IMR-90 (cell line): ENCODE results near the gene EPHA6. TPM values are rescaled to one million over a fixed set of nuclear protein-coding genes. Genes with fewer than 3 reads are reported as not detected.

Source experiments
- ATAC-seq: fragments of 200-7000 bp; cut with Tn5 transposase; 2 replicates; pipeline ENCODE4 v1.9.1; 2020; ENCODE audit warnings: low read depth, mild to moderate bottlenecking, moderate library complexity
- BruUV-seq: library from RNA; stranded (reverse); fragments of 400-500 nt; replicated peaks from 2 replicates; lab custom pipeline; 2021; lab: Mats Ljungman, UMichigan
- CTCF ChIA-PET: fragments of 300-600 bp; formaldehyde crosslinking; extraction: SDS; loops from one replicate; lab custom pipeline; 2021; ENCODE audit warnings: antibody characterized with exemption; lab: Yijun Ruan, JAX
- POLR2A ChIA-PET: fragments of 300-600 bp; sonication (Branson Sonifier 250); formaldehyde crosslinking; loops from one replicate; lab custom pipeline; 2022; ENCODE audit warnings: antibody characterized with exemption; ENCODE audit not compliant: unreplicated experiment; lab: Charles Lee
- DNase-seq: peaks from one replicate; pipeline ENCODE4 v3.0.0; 2013
- H2AFZ ChIP-seq: replicated peaks from 2 replicates; pipeline ENCODE3; 2013; ENCODE audit warnings: low read length, mild to moderate bottlenecking; ENCODE audit not compliant: poor library complexity
- H2AK5ac ChIP-seq: 2 replicates; pipeline ENCODE4 v1.6.1; 2013; ENCODE audit warnings: low read depth, low read length, inconsistent platforms
- H2AK9ac ChIP-seq: replicated peaks from 2 replicates; pipeline ENCODE3; 2013; ENCODE audit warnings: mild to moderate bottlenecking, low read depth, low read length, moderate library complexity; ENCODE audit not compliant: poor library complexity
- H2BK120ac ChIP-seq: 2 replicates; pipeline ENCODE4 v1.6.1; 2013; ENCODE audit warnings: low read depth, low read length, inconsistent platforms
- H2BK15ac ChIP-seq: 3 replicates; pipeline ENCODE4 v1.6.1; 2013; ENCODE audit warnings: low read depth, low read length, inconsistent platforms
- H2BK20ac ChIP-seq: 2 replicates; pipeline ENCODE4 v1.6.1; 2013; ENCODE audit warnings: low read depth, mild to moderate bottlenecking, inconsistent platforms, low read length, moderate library complexity
- H2BK5ac ChIP-seq: 2 replicates; pipeline ENCODE4 v1.6.1; 2013; ENCODE audit warnings: mild to moderate bottlenecking, low read depth, low read length, inconsistent platforms; ENCODE audit not compliant: poor library complexity, severe bottlenecking
- H3K14ac ChIP-seq: replicated peaks from 2 replicates; pipeline ENCODE4 v1.6.1; 2013; ENCODE audit warnings: low read depth, low read length, inconsistent platforms
- H3K18ac ChIP-seq: 2 replicates; pipeline ENCODE4 v1.6.1; 2013; ENCODE audit warnings: low read depth, low read length, control low read depth
- H3K23ac ChIP-seq: 2 replicates; pipeline ENCODE4 v1.6.1; 2013; ENCODE audit warnings: low read depth, low read length, inconsistent platforms
- H3K27ac ChIP-seq: 2 replicates; pipeline ENCODE4 v1.5.1; 2013; ENCODE audit warnings: mild to moderate bottlenecking, control low read depth, low read length; ENCODE audit not compliant: insufficient read depth
- H3K27me3 ChIP-seq: 2 replicates; pipeline ENCODE4 v1.6.1; 2013; ENCODE audit warnings: low read length; ENCODE audit not compliant: control insufficient read depth, insufficient read depth
- H3K36me3 ChIP-seq: 2 replicates; pipeline ENCODE4 v1.6.1; 2013; ENCODE audit warnings: low read length, mixed read lengths; ENCODE audit not compliant: control insufficient read depth, insufficient read depth
- H3K4ac ChIP-seq: 2 replicates; pipeline ENCODE4 v1.6.1; 2013; ENCODE audit warnings: low read depth, low read length, inconsistent platforms
- H3K4me1 ChIP-seq: 2 replicates; pipeline ENCODE4 v1.6.1; 2013; ENCODE audit warnings: low read length, mixed read lengths; ENCODE audit not compliant: control insufficient read depth, insufficient read depth
- H3K4me2 ChIP-seq: 2 replicates; pipeline ENCODE4 v1.6.1; 2013; ENCODE audit warnings: low read depth, mild to moderate bottlenecking, control low read depth, low read length, moderate library complexity
- H3K4me3 ChIP-seq: 2 replicates; pipeline ENCODE4 v1.5.1; 2013; ENCODE audit warnings: low read depth, mild to moderate bottlenecking, control low read depth, low read length, moderate library complexity; ENCODE audit not compliant: insufficient read depth
- H3K56ac ChIP-seq: 2 replicates; pipeline ENCODE4 v1.6.1; 2013; ENCODE audit warnings: low read length, inconsistent platforms; ENCODE audit not compliant: insufficient read depth; ENCODE audit errors: extremely low read depth
- H3K79me1 ChIP-seq, 2 experiments: 2 replicates each; pipeline ENCODE4 v1.6.1; 2013; ENCODE audit warnings: low read length in 2 of 2, inconsistent platforms in 1 of 2, low read depth in 1 of 2
- H3K9ac ChIP-seq: 2 replicates; pipeline ENCODE4 v1.6.1; 2013; ENCODE audit warnings: low read depth, low read length, control low read depth
- H3K9me1 ChIP-seq: 2 replicates; pipeline ENCODE4 v1.6.1; 2013; ENCODE audit warnings: low read length, inconsistent platforms; ENCODE audit not compliant: insufficient read depth
- H3K9me3 ChIP-seq: 2 replicates; pipeline ENCODE4 v1.6.1; 2013; ENCODE audit warnings: low read length; ENCODE audit not compliant: control insufficient read depth, insufficient read depth
- H4K20me1 ChIP-seq: 2 replicates; pipeline ENCODE4 v1.6.1; 2013; ENCODE audit warnings: low read length, inconsistent platforms; ENCODE audit not compliant: insufficient read depth
- H4K5ac ChIP-seq: 2 replicates; pipeline ENCODE4 v1.6.1; 2013; ENCODE audit warnings: mild to moderate bottlenecking, low read depth, low read length, control low read depth
- H4K8ac ChIP-seq, 2 experiments: 2 replicates each; pipeline ENCODE4 v1.6.1; 2013; ENCODE audit warnings: low read depth in 2 of 2, low read length in 2 of 2, control low read depth in 1 of 2, inconsistent platforms in 1 of 2
- H4K91ac ChIP-seq: 2 replicates; pipeline ENCODE4 v1.6.1; 2013; ENCODE audit warnings: low read depth, low read length, inconsistent platforms; ENCODE audit not compliant: insufficient read depth
- BHLHE40 ChIP-seq: fragments of 150-350 bp; IDR thresholded peaks from 2 replicates; pipeline ENCODE4 v1.6.1; 2016; ENCODE audit warnings: mild to moderate bottlenecking, low read depth, low read length
- CEBPB ChIP-seq: IDR thresholded peaks from 2 replicates; pipeline ENCODE4 v1.6.1; 2012; ENCODE audit warnings: low read depth, low read length, improper control_type of control experiment
- CHD1 ChIP-seq: IDR thresholded peaks from 2 replicates; pipeline ENCODE4 v1.6.1; 2012; ENCODE audit warnings: low read depth, low read length, improper control_type of control experiment
- FOS ChIP-seq: fragments of 150-350 bp; IDR thresholded peaks from 2 replicates; pipeline ENCODE4 v1.6.1; 2016; ENCODE audit warnings: low read depth, low read length
- MAFK ChIP-seq: IDR thresholded peaks from 2 replicates; pipeline ENCODE4 v1.6.1; 2012; ENCODE audit warnings: low read depth, low read length, improper control_type of control experiment
- NFE2L2 ChIP-seq: fragments of 150-350 bp; IDR thresholded peaks from 2 replicates; pipeline ENCODE4 v1.6.1; 2016; ENCODE audit warnings: low read depth, mild to moderate bottlenecking, low read length
- POLR2A ChIP-seq: IDR thresholded peaks from 2 replicates; pipeline ENCODE4 v1.6.1; 2012; ENCODE audit warnings: mild to moderate bottlenecking, low read depth, low read length
- RAD21 ChIP-seq: IDR thresholded peaks from 2 replicates; pipeline ENCODE4 v1.6.1; 2012; ENCODE audit warnings: low read length, improper control_type of control experiment
- RCOR1 ChIP-seq: IDR thresholded peaks from 2 replicates; pipeline ENCODE4 v1.6.1; 2012; ENCODE audit warnings: mild to moderate bottlenecking, low read length, improper control_type of control experiment; ENCODE audit not compliant: insufficient replicate concordance
- SMC3 ChIP-seq: fragments of 150-350 bp; IDR thresholded peaks from 2 replicates; pipeline ENCODE4 v1.6.1; 2016; ENCODE audit warnings: low read depth, mild to moderate bottlenecking, antibody characterized with exemption, low read length, moderate library complexity
- WGBS, 2 experiments: methylation state at CpG; one replicate each; pipeline versions ENCODE4 v1.1.5 to v1.1.7; 2013; ENCODE audit warnings: missing lambda C conversion rate in 2 of 2; ENCODE audit not compliant: insufficient read length in 1 of 2; ENCODE audit errors: extremely low coverage in 2 of 2; 5-methylcytosine and 5-hydroxymethylcytosine counted together
- dilution Hi-C: fragments of 300-500 bp; cut with HindIII; formaldehyde crosslinking; loops from one replicate; pipeline ENCODE4 v1.14.3; 2018; ENCODE audit warnings: low sequenced_read_pairs; ENCODE audit not compliant: unreplicated experiment
- in situ Hi-C: fragments of 300-500 bp; cut with MboI; formaldehyde crosslinking; loops from 3 replicates; pipeline ENCODE4 v1.14.3; 2019; ENCODE audit warnings: low sequenced_read_pairs, inconsistent platforms, mixed read lengths
- intact Hi-C: fragments of 100-400 bp; cut with micrococcal nuclease; formaldehyde crosslinking; loops from 2 replicates; pipeline ENCODE4 v1.10.0; 2022
- polyA plus RNA-seq, 3 experiments: library from polyadenylated mRNA; depleted of rRNA; stranded (reverse); fragments of >200 nt; gene quantifications; 2 replicates each; pipeline ENCODE4 v1.2.3, GENCODE V29; 2012; ENCODE audit warnings: low replicate concordance in 1 of 3
- total RNA-seq: library from RNA; depleted of rRNA; stranded (reverse); fragments of >200 nt; gene quantifications from 2 replicates; pipeline ENCODE4 v1.2.3, GENCODE V29; 2012

Gene EPHA6
- total and polyA plus RNA-seq, 2 of the 4 experiments (the other 2 are of a cell fraction): not detected

DNA sequence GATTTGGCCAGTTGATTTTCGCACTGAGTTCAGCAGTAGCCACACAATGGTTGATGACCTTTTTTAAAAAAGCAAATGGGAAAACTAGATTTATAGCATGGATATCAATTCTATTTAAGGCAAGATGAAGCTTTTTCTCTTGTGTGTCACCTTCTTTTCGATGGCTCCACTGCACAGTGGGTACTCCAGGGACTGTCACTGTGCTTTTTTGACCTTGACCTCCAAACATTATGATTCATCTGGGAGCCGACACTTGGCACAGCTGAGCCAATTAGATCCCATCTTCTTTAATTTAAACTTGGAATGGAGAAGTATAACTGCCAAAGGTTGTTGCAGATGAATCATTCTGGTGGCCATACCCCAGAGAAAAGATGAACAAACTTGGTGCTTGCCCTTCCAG is 367.3 kb downstream of the EPHA6 start:
- H3K27ac ChIP-seq: no peak overlapping the region
- no peaks in the 10 kb centered on the region for H4K20me1 ChIP-seq
- DNase-seq (no peak), ATAC-seq (no peak)
- in situ Hi-C loops (no loop called here), intact Hi-C loops (no loop called here), dilution Hi-C loops (no loop called here)
- no peak overlapping the region for H4K91ac ChIP-seq
- H3K9ac ChIP-seq: no peak overlapping the region
- ChIA-PET POLR2A (no interaction called here), CTCF (no interaction called here)
- no peaks in the 10 kb centered on the region for H3K79me1 ChIP-seq
- H4K5ac ChIP-seq: no peak overlapping the region
- no peak overlapping the region for H2AK5ac ChIP-seq
- H2AK9ac ChIP-seq: no peak overlapping the region
- no peak overlapping the region for H3K4me3 ChIP-seq
- no peak overlapping the region for H3K18ac ChIP-seq
- H2AFZ ChIP-seq: no peak overlapping the region
- no peak overlapping the region for H4K8ac ChIP-seq
- no peak overlapping the region for H3K23ac ChIP-seq
- TF ChIP-seq RCOR1 (no peak), FOS (no peak), SMC3 (no peak), MAFK (no peak), RAD21 (no peak), NFE2L2 (no peak), POLR2A (no peak), BHLHE40 (no peak), CEBPB (no peak), CHD1 (no peak)
- WGBS, 2 experiments: no CpG with 5 or more reads among the region's 3 CpGs
- no peak overlapping the region for H2BK15ac ChIP-seq
- peaks cover 13% of the 10 kb centered on the region for H3K9me3 ChIP-seq
- H3K4me2 ChIP-seq: no peak overlapping the region
- H2BK20ac ChIP-seq: no peak overlapping the region
- no peaks in the 10 kb centered on the region for H3K4me1 ChIP-seq
- H3K4ac ChIP-seq: no peak overlapping the region
- no peak overlapping the region for H2BK120ac ChIP-seq
- no peak overlapping the region for H2BK5ac ChIP-seq
- no peaks in the 10 kb centered on the region for H3K27me3 ChIP-seq
- no TSS peak for BruUV-seq
- H3K56ac ChIP-seq: no peak overlapping the region
- H3K9me1 ChIP-seq: no peaks in the 10 kb centered on the region
- no peaks in the 10 kb centered on the region for H3K36me3 ChIP-seq
- H3K14ac ChIP-seq: no peak overlapping the region
